CD4-positive, alpha-beta T cell treated with Interleukin-17A for 1 hour (primary cell): Measurements from ENCODE around the gene TACC2.
"Not testable (repeated sequence)": the region's sequence is repeated elsewhere in the genome, so short reads cannot be mapped to it uniquely, and the experiment has no call there.

ENCODE experiments used
- DNase-seq: peaks from one replicate; pipeline ENCODE4 v3.0.0-alpha.2; 2020

TACC2 gene

GRCh38 chr10:122062831-122063674, 74.1 kb downstream of the TACC2 start:
- DNase-seq, result no peak

GRCh38 chr10:122066337-122066939, 77.5 kb downstream of the TACC2 start:
- DNase-seq, result not testable (repeated sequence)

- no peak for DNase-seq
Observed at GRCh38 chr10:122068844-122069243, 79.9 kb downstream of the TACC2 start.

- DNase-seq, result no peak
Observed at GRCh38 chr10:122072491-122072890, 83.5 kb downstream of the TACC2 start.

- DNase-seq, result no peak
Observed at GRCh38 chr10:122073508-122073907, 84.5 kb downstream of the TACC2 start.

- no peak for DNase-seq
Observed at GRCh38 chr10:122075171-122075570, 86.2 kb downstream of the TACC2 start.

- not testable (repeated sequence) for DNase-seq
Observed at GRCh38 chr10:122075876-122076275, 86.9 kb downstream of the TACC2 start.

- DNase-seq, result no peak
Observed at GRCh38 chr10:122077311-122077875, 88.4 kb downstream of the TACC2 start.

GRCh38 chr10:122078326-122078725, 89.4 kb downstream of the TACC2 start:
- DNase-seq, result no peak

- no peak for DNase-seq
Observed at GRCh38 chr10:122078965-122079795, 90.2 kb downstream of the TACC2 start.

- DNase-seq, result no peak
Observed at GRCh38 chr10:122082616-122083477, 93.9 kb downstream of the TACC2 start.

- DNase-seq, result no peak
Observed at GRCh38 chr10:122083478-122084025, 94.6 kb downstream of the TACC2 start.

- no peak for DNase-seq
Observed at GRCh38 chr10:122084286-122085041, 95.5 kb downstream of the TACC2 start.

- DNase-seq, result no peak
Observed at GRCh38 chr10:122085423-122085911, 96.5 kb downstream of the TACC2 start.

- DNase-seq, result no peak
Observed at GRCh38 chr10:122086416-122087240, 97.7 kb downstream of the TACC2 start.

- DNase-seq, result no peak
Observed at GRCh38 chr10:122087436-122087835, 98.5 kb downstream of the TACC2 start.

- no peak for DNase-seq
Observed at GRCh38 chr10:122089311-122090017, 100.5 kb downstream of the TACC2 start.

- no peak for DNase-seq
Observed at GRCh38 chr10:122091722-122092121, 102.8 kb downstream of the TACC2 start.

- no peak for DNase-seq
Observed at GRCh38 chr10:122093076-122093475, 104.1 kb downstream of the TACC2 start.
